GM12864 (cell line): ENCODE measurements around the gene CDH8.

Experiments used
- DNase-seq: peaks from one replicate; pipeline ENCODE4 v3.0.0-alpha.2; 2011; ENCODE audit warnings: low read depth
- H3K4me3 ChIP-seq: 2 replicates; pipeline ENCODE4 v1.5.1; 2011; ENCODE audit warnings: mild to moderate bottlenecking, low read depth, low read length, control low read depth
- TF ChIP-seq, protein P1 (sequence below): IDR thresholded peaks from 2 replicates; pipeline ENCODE4 v1.5.1; 2011; ENCODE audit warnings: low read depth, mild to moderate bottlenecking, moderate library complexity, low read length, control low read depth, inconsistent platforms; ENCODE audit errors: missing control alignments

CDH8 gene

DNA sequence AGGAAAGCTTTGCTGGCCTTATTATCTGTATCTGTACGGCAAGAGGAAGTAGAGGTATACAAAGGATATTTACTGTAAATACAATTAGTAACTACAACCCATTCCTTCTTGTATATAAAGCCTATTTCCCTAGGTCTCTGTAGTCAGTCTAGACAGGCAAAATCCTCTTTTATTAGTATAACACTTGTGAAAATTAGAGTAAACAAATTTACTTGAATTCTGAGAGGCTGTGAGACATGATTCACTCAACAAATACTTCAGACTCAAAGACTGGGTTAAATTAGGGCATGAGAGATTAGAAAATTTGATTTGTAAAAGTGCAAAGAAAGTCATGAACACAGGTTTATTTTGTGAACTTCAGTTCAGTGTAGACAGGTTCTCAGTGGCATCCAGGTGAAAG, 30.9 kb upstream of the CDH8 start:
- no peak for DNase-seq
- H3K4me3 ChIP-seq: no peak overlapping the region
- TF ChIP-seq, protein P1, sequence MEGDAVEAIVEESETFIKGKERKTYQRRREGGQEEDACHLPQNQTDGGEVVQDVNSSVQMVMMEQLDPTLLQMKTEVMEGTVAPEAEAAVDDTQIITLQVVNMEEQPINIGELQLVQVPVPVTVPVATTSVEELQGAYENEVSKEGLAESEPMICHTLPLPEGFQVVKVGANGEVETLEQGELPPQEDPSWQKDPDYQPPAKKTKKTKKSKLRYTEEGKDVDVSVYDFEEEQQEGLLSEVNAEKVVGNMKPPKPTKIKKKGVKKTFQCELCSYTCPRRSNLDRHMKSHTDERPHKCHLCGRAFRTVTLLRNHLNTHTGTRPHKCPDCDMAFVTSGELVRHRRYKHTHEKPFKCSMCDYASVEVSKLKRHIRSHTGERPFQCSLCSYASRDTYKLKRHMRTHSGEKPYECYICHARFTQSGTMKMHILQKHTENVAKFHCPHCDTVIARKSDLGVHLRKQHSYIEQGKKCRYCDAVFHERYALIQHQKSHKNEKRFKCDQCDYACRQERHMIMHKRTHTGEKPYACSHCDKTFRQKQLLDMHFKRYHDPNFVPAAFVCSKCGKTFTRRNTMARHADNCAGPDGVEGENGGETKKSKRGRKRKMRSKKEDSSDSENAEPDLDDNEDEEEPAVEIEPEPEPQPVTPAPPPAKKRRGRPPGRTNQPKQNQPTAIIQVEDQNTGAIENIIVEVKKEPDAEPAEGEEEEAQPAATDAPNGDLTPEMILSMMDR: no peak

DNA sequence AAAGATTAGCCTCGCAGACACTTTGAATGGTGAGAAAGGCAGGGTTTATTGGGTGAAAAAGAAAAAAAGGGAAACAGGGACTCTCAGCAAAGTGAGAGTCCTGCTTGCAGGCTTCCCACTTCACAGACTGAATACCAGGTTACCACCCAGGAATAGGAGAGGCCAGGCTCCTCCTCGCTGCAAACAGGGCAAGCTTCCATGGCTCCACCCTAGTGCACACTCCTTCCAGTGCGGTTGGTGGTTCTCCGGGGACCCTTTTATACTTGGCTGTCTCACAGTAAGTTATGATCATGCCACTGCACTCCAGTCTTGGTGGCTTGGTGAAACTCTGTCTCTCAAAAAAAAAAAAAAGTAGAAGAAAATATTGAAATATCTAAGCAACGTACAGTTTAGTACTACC, 30.5 kb upstream of the CDH8 start:
- H3K4me3 ChIP-seq: no peak overlapping the region
- DNase-seq: no peak
- TF ChIP-seq, protein P1: no peak

GRCh38 chr16:62064173-62064572, 27.9 kb upstream of the CDH8 start:
- DNase-seq: no peak
- H3K4me3 ChIP-seq: no peak overlapping the region
- TF ChIP-seq, protein P1: no peak

DNA sequence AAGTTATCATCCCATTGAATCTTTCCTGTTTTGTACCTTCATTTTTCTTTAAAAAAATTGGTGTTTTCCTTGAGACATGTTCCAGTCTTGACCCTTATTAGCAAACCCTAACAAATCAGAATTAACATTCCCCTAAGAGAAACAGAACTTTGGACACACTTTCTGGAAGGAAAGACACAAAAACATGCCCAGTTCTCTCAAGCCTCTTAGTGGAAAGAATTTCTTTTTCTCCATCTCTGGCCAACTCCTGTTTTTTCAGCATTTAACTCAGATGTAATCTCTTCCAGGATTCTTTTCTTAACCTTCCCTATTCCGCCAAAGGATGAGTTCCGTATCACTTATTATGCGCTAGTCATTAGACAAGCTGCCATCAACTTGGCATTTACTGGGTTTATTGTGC, 23.9 kb upstream of the CDH8 start:
- no peak for DNase-seq
- no peak overlapping the region for H3K4me3 ChIP-seq
- TF ChIP-seq, protein P1: no peak

GRCh38 chr16:62059527-62059926, 23.3 kb upstream of the CDH8 start:
- no peak for DNase-seq
- TF ChIP-seq, protein P1: no peak
- H3K4me3 ChIP-seq: no peak overlapping the region

GRCh38 chr16:62058412-62058811, 22.2 kb upstream of the CDH8 start:
- TF ChIP-seq, protein P1: no peak
- DNase-seq: no peak
- H3K4me3 ChIP-seq: no peak overlapping the region

- no peak overlapping the region for H3K4me3 ChIP-seq
- TF ChIP-seq, protein P1: no peak
- no peak for DNase-seq
Observed at GRCh38 chr16:62051942-62052341, 15.7 kb upstream of the CDH8 start.
